GM15510 (cell line): ENCODE measurements around the gene C10orf90.

Experiments used
- POLR2A ChIP-seq: IDR thresholded peaks from 3 replicates; pipeline ENCODE4 v1.6.1; 2011; ENCODE audit warnings: borderline replicate concordance; ENCODE audit not compliant: insufficient read length; ENCODE audit errors: extremely low read depth

Gene C10orf90

DNA sequence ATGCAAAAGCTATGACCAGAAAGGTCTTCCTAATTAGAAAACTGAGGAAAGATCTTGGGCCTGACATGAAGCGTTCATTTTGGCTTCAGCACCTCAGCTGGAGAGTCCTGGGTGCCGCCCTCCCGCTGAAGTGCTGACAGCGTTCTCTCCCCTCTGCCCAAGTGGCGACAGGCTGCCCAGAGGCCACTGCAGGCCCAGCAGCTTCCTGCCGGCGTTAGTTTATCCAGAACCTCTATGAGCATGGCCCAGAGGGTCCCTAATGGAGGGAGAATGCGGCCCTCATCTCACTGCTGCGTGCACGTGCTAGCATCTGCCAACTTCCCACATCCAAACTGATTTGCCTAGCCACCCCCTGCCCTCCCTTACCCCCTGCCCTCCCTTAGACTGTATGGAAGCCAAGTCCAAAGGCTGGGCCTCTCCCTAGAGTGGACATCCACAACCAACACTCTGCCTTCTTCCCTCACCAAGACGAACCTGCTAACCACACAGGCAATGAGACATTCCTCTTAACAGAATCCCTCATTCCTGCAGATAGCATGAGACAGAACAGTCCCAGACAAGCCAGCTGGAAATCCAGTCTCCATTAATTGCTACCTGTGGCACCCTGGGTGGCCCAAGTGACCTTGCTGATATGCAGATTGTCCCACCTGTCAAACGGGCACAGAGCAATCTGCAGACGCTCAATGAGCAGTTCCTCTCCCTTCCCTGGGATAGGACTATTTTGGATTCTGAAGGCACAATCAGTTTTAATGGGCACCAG, 108.4 kb downstream of the C10orf90 start:
- no peak for TF ChIP-seq POLR2A

DNA sequence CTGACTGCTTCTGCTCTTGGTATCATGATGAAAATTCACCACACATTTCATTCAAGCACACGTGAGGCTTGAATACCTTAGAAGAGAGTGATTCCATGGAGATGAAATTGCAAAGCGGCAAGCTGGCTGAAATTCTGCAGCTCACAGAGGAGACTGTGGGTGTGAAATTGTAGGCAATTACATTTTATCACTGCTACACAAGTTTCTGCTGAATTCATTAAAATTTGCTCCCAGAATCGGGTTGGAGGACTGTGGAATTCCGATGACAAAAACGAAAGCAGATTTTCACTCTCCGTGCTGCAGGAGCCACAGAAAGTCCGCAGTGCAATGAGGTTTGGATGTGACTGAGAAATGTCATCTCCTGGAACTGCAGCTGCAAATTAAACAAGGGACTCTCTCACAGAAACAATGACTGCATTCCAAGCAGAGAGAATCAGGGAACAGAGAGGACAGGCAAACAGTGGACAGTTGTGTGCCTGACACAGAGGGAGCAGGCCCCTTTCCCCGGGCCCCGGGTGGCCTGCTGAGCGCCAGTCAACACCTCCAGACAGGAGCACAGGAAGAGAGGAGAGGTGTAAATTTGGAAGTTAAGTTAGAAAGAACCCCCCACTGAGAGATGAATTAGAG, 109.1 kb downstream of the C10orf90 start:
- no peak for TF ChIP-seq POLR2A

DNA sequence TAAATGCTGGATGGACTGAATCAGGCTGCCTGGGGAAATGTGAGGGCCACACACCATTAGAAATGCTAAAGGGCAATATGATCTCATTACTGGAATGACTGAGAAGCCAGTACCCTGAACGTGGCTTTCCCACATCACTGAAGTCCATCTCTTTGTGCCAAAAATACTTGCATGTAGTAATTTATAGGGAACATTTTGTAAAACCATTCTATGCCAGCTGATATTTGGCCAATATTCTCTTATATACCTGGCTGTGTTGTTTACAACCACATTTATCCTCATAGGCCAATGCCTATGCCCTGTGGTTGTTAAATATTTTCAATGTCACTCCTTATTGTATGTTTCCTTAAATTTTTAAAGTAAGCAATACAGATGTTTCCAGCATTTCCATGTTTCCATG, 111.6 kb downstream of the C10orf90 start:
- no peak for TF ChIP-seq POLR2A

DNA sequence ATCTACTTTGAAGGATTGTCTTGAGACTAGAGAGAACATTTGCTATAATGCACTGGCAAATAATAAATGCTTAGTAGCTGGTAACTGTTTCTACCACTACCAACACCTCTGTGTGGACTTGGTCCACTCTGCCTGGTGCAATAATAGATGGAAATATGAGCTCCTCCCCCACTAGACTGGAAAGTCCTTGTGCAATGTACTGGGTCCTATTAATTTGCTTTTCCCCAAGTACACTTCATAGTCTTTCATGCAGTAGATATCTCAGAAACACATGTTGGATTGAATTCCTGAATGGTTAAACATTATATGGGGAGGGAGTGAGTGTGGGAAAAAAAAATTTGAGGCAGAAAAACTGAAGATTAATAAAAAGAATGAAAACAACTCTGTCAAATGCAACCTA, 119.3 kb downstream of the C10orf90 start:
- TF ChIP-seq POLR2A: no peak

DNA sequence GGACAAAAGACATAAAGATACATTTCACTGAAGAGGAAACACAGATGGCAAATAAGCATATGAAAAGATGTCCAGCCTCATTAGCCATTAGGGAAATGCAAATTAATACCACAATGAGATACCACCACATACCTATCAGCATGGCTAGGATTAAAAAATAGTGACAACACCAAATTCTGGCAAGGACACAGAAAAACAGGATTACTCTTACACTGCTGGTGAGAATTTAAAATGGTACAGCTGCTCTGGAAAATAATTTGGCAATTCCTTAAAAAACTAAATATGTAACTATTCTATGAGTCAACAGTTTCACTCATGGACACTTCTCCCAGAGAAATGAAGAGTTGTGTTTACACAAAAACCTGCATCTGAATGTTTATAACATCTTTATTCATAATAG, 121.1 kb downstream of the C10orf90 start:
- no peak for TF ChIP-seq POLR2A

DNA sequence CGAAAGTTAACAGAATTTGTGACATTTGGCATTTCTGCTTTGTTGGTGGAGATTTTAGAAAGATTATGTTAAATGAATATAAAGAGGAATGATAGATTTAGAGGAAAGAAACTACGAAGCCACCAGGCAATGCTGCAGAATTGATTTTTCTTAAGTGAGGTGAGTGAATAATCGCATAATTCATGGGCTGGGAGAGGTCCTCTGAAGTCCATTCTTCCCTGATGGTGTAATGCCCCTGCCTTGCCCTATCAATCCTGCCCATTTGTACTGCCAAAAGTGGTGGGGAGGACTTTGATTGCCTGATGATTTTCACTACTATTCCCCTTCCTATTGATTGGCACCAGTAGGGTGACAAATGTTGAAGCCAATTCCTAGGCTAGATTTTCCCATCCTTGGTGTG, 125.9 kb downstream of the C10orf90 start:
- no peak for TF ChIP-seq POLR2A

DNA sequence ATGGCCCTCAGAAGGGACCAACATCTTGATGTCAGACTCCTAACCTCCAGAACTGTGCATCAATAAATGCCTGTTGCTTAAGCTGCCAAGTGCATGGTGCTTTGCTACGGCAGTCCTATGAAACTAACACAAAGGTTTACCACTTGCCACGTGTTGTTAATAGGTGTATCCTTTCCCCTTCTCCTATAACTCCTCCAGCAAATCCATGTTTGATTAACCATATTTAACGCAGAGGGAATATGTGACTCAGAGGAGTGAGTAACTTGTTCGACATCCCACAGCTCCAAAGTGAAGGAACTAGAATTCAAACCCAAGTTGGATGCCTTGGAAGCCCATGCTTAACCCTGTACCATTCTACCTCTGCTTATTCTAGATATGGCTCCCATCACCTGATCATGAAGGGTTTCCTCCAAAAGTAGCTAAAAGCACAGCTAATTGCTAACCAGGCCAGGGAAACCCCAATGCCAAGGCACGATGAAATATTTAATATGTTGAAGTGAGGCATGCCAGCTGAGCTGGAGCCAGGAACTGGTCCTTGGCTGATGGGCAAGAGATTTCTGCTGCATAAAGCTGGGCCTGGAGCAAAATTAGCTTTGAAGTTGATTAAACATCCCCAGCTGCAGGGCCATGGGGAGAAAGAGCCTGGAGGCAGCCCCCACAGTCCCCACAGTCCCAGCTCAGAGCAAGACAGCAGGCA, 131.9 kb downstream of the C10orf90 start:
- TF ChIP-seq POLR2A: no peak

DNA sequence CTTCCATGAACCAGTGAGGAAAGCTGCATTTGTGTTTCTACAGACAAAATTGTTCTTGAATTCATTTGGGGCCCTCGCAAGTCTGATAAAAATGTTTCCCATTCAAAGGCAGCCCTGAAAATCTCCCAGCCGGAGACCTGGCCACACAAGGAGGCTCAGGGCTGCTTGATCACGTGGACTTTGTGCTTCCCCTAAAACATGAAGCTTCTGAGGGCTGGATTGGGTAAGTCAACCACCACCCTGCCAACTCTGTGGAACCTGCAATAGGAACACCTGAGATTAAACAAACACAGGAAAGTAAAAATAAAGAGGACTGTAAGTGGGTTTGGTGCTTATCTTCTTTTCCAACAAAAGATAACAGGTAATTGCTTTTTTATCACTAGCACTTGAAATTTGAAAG, 133.8 kb downstream of the C10orf90 start:
- no peak for TF ChIP-seq POLR2A

DNA sequence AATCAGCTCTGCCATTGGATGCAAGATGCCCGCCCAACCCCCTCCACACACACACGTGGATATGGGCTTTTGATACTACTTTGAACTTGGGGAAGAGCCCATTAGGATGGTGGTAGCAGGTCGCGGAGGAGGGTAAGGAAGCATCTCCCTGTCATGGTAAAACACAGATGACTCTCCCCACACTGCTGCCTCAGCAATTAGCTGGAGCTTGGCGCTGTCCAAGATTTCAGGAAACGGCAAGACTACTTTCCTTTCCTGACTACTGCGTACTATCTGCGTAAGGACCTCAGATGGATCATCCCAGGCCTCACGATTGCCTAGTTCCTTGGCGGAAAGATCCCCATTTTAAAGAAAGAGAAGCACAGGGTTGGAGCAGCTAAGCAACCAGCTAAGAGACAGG, 134.3 kb downstream of the C10orf90 start:
- no peak for TF ChIP-seq POLR2A

DNA sequence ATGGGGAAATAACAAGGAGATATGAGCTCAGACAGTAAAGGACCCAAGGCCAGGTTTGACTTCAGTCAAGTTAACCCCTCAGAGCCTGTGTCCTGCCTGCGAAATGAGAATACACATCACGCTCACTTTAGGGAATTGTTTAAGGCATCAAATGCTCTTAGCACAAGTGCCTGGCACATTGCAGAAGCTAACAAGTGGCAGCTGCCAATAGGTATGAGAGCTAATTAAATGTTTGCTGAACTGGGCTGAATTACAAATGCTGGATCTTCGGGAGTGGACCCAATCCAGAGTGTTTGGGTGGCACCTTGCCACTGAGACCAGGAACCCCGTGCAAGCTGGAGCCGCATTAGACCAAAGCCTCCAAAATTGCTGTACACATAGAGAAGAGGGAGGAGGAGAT, 136.8 kb downstream of the C10orf90 start:
- TF ChIP-seq POLR2A: no peak

DNA sequence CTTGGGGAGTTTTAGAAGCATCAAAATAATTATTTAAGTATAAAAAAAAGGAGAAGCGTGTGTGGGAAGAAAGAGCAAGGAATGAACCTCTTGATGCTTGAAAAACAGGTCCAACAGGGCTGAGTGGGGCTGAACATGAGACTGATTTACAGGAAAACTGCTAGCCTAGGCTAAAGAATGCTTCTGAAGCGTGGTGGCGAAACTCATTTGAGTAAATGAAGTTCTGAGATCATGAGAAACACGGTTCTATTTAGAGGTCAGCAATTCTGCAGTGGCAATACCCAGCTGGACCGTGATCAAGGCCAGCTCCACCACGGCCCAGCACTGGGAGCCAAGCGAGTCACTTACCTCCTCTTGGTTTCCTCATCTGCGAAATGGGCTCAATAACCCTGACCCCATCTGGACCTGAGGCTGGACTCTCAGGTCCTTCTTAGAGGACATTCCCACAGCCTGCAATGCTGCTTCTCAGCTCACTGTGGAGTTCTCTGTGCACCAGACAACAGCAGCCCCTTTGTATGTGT, 142.1 kb downstream of the C10orf90 start:
- no peak for TF ChIP-seq POLR2A

DNA sequence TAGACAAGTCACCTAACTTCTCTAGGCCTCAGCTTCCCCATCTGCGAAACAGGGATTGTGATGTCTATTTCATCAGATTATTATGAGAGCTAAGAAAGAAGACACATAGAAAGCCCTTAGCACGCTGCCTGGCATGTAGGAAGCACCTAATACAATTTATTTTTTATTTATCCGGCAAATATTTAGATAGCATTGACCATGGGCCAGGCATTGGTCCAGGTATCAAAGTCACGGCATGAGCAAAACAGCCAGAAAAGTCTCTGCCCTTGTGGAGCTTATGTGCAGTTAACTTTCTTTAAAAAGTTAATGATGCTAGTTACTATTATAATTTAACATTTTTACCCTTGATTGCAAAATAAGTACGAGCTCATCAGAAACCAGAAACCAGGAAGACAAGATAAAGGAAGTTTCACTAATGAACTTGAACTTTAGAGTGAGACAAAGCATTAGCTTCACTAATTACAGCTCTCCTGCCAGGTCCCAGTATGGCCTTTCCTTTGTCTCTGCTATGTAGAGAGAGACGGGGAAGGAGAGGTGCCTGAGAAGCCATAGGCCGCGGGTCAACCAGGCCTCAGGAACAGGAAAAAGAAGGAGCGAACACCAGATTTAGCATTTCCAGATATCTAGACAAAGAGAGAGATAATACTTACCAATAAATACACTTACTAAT, 142.7 kb downstream of the C10orf90 start:
- no peak for TF ChIP-seq POLR2A

DNA sequence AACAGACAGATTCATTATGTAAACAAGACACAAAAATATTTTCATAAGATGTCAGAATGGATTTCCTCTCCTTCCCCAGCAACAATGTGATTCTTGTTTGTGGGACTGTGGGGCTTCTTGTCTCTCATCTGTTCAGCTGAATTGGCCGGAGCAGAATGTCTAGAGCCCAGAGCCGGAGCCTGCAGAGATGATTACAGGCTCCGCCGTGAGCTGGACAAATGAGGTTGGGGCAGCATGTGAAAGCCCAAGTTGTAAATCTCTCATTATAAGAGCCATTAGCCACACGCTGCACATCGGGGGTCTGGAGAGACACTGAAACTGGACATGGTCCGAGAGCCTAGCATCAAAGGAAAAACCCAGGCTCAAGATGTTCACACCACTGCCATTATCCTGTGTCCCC, 145.2 kb downstream of the C10orf90 start:
- no peak for TF ChIP-seq POLR2A

DNA sequence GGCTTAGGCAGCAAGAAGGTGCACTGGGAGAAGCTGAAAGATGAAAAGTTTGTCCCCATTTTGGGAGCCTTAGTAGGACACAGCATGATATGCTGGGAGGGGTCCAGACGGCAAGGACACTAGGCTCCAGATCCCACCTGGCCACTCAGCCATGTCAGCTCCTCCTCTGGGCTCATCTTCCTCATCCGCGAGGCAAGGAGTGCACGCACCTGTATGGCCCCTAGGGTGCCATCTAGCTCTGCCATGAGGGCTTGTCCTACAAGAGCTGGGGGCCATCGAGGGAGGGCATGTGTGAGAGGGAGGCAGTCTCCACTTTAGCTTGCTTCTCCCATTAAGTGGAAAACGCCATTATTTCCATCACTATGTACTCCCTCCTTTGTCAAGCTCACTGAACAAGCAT, 146.0 kb downstream of the C10orf90 start:
- no peak for TF ChIP-seq POLR2A

DNA sequence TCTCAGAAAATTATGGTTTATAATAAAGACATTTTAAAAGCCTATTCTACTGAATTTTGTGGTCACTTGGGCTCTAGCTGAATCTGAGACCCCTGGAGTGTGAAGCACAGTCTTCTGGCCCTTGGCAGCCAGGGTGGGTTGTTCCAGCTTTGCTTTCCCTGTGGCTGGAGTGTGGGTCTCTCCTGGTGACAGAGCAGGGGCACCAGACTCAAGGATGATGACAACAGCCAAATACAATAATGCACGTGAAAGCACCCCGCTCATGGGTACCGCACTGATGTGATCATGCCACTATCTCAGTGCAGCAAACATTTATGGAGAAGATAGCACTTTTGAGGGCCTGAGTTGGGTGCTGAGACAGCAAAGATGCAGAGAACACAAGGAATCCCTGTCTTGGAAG, 147.4 kb downstream of the C10orf90 start:
- no peak for TF ChIP-seq POLR2A

DNA sequence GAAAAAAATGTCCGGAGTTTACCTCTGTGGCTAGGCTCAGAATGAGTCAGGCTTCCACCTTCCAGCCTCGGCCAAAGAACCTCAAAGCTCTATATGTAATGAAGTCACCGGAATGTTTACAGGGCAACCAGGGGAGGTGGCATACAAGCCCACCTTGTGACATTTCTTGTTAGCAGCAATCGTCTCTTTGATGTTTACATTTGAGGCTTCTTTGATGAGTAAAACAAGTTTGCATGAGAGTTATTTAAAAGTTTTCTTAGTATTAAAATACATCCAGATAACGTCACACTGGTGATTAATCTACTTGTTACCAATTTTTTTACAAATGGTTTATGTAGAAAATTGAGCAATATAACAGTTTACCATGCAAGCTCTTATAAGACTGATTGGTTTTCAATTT, 149.1 kb downstream of the C10orf90 start:
- no peak for TF ChIP-seq POLR2A

DNA sequence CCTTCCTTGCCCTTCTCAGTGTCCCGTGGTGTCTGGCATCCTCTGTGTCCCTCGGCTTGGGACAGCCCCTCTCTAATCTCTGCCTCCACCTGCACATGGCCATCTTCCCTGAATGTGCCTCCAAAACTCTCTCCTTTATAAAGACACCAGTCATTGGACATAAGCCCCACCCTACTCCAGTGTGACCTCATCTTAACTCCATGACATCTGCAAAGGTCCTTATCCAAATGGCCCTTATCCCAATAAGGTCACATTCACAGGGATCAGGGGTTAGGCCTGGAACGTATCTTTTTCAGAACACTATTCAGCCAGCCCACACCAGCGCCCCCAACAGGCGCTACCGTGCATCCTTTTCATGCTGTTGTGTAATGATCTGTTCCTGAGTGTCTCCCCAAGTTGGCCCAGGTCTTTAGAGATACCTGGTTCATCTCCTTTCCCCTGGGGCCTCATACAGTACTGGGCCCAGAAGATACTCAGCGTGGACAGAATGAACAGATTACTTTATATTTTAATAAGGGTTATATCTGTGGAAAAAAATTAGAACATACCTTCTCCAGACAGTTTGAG, 149.7 kb downstream of the C10orf90 start:
- TF ChIP-seq POLR2A: no peak
